SJSA1 (cell line): ENCODE measurements around the gene SMIM3. TPM values are rescaled to one million over a fixed set of nuclear protein-coding genes. Genes with fewer than 3 reads are reported as not detected.
"Not testable (repeated sequence)": the region's sequence is repeated elsewhere in the genome, so short reads cannot be mapped to it uniquely, and the experiment has no call there.

Experiments used
- DNase-seq, 2 experiments: peaks; one replicate each; pipeline ENCODE4 v3.0.0-alpha.2; 2015 to 2020; ENCODE audit warnings: low spot score in 2 of 2, low read depth in 1 of 2
- H3K27ac ChIP-seq: fragments of 250-450 bp; sonication (Bioruptor Pico); 2 replicates; pipeline ENCODE4 v1.5.1; 2020; ENCODE audit warnings: mild to moderate bottlenecking, moderate library complexity
- H3K27me3 ChIP-seq: fragments of 250-450 bp; sonication (Bioruptor Pico); replicated peaks from 2 replicates; pipeline ENCODE4 v1.5.1; 2020; ENCODE audit warnings: mild to moderate bottlenecking, moderate library complexity
- H3K36me3 ChIP-seq: fragments of 250-450 bp; sonication (Bioruptor Pico); 2 replicates; pipeline ENCODE4 v1.5.1; 2020; ENCODE audit warnings: mild to moderate bottlenecking
- H3K4me1 ChIP-seq: fragments of 250-450 bp; sonication (Bioruptor Pico); replicated peaks from 2 replicates; pipeline ENCODE4 v1.6.1; 2021; ENCODE audit warnings: mild to moderate bottlenecking
- H3K4me3 ChIP-seq: fragments of 250-450 bp; sonication (Bioruptor Pico); 2 replicates; pipeline ENCODE4 v1.5.1; 2020; ENCODE audit warnings: mild to moderate bottlenecking
- H3K9me3 ChIP-seq: fragments of 250-450 bp; sonication (Bioruptor Pico); replicated peaks from 2 replicates; pipeline ENCODE4 v1.5.1; 2020; ENCODE audit warnings: mild to moderate bottlenecking
- total RNA-seq: library from RNA; depleted of rRNA; stranded (reverse); fragments of >200 nt; shearing (Covaris generic); gene quantifications from 2 replicates; pipeline ENCODE4 v1.2.3, GENCODE V29; 2014

Gene SMIM3
- total RNA-seq, 1 experiment from 2014 or later = 9.7 TPM

- DNase-seq = no peak
- Histone ChIP-seq H3K4me1 (peaks cover 16% of the 10 kb centered on the region), H3K27ac (no peak overlapping the region)
These were observed 13.0 kb downstream of the SMIM3 start for GRCh38 chr5:150791536-150791935.

GRCh38 chr5:150793423-150793888 is 14.9 kb downstream of the SMIM3 start:
- H3K4me3 ChIP-seq, DNase-seq, H3K9me3 ChIP-seq, H3K36me3 ChIP-seq, H3K27ac ChIP-seq, H3K27me3 ChIP-seq: not testable (repeated sequence)
- H3K4me1 ChIP-seq = peaks cover 16% of the 10 kb centered on the region

More at GRCh38 chr5:150791536-150791935, 13.0 kb downstream of the SMIM3 start:
- no peaks in the 10 kb centered on the region for H3K9me3 ChIP-seq
- H3K36me3 ChIP-seq = no peaks in the 10 kb centered on the region
- no peaks in the 10 kb centered on the region for H3K27me3 ChIP-seq
- H3K4me3 ChIP-seq = no peak overlapping the region

GRCh38 chr5:150794927-150795326 is 16.4 kb downstream of the SMIM3 start:
- Histone ChIP-seq H3K9me3 (no peaks in the 10 kb centered on the region), H3K36me3 (no peaks in the 10 kb centered on the region), H3K4me1 (peaks cover 11% of the 10 kb centered on the region), H3K27me3 (no peaks in the 10 kb centered on the region), H3K27ac (no peak overlapping the region), H3K4me3 (no peak overlapping the region)
- no peak for DNase-seq

GRCh38 chr5:150797384-150797783 is 18.8 kb downstream of the SMIM3 start:
- Histone ChIP-seq H3K9me3 (no peaks in the 10 kb centered on the region), H3K27me3 (no peaks in the 10 kb centered on the region), H3K27ac (no peak overlapping the region), H3K36me3 (no peaks in the 10 kb centered on the region), H3K4me1 (peaks cover 7% of the 10 kb centered on the region; the same call in 1 of the 2 replicates), H3K4me3 (no peak overlapping the region)
- DNase-seq = no peak

- H3K36me3 ChIP-seq = no peaks in the 10 kb centered on the region
- peak in 1 of 2 experiments; percentile 90 for DNase-seq
- H3K4me3 ChIP-seq = peak overlapping the region; percentile 31
- no peaks in the 10 kb centered on the region for H3K9me3 ChIP-seq
- 0 out of 2 replicates have a peak, but pooled peaks cover 3% of the 10 kb centered on the region for H3K27me3 ChIP-seq
- no peak overlapping the region for H3K27ac ChIP-seq
- H3K4me1 ChIP-seq = peaks cover 7% of the 10 kb centered on the region; the same call in 1 of the 2 replicates
These were observed 22.8 kb downstream of the SMIM3 start for GRCh38 chr5:150801117-150801927.

- Histone ChIP-seq H3K4me1 (peaks cover 7% of the 10 kb centered on the region; the same call in 1 of the 2 replicates), H3K27me3 (0 out of 2 replicates have a peak, but pooled peaks cover 6% of the 10 kb centered on the region), H3K27ac (no peak overlapping the region), H3K36me3 (no peaks in the 10 kb centered on the region), H3K4me3 (no peak overlapping the region), H3K9me3 (no peaks in the 10 kb centered on the region)
- DNase-seq = no peak
These were observed 25.8 kb downstream of the SMIM3 start for GRCh38 chr5:150804388-150804787.

GRCh38 chr5:150809363-150809762 is 30.8 kb downstream of the SMIM3 start:
- Histone ChIP-seq H3K27ac (no peak overlapping the region), H3K36me3 (no peaks in the 10 kb centered on the region), H3K9me3 (no peaks in the 10 kb centered on the region), H3K4me3 (no peak overlapping the region), H3K4me1 (no peaks in the 10 kb centered on the region), H3K27me3 (peaks cover 6% of the 10 kb centered on the region; the same call in 1 of the 2 replicates)
- DNase-seq = no peak

GRCh38 chr5:150815010-150815409 is 36.5 kb downstream of the SMIM3 start:
- no peaks in the 10 kb centered on the region; the same call in 1 of the 2 replicates for H3K9me3 ChIP-seq
- no peak overlapping the region for H3K4me3 ChIP-seq

GRCh38 chr5:150816946-150817345 is 38.4 kb downstream of the SMIM3 start:
- Histone ChIP-seq H3K4me1 (no peaks in the 10 kb centered on the region), H3K36me3 (no peaks in the 10 kb centered on the region), H3K27ac (no peak overlapping the region), H3K27me3 (no peaks in the 10 kb centered on the region), H3K4me3 (no peak overlapping the region), H3K9me3 (no peaks in the 10 kb centered on the region; the same call in 1 of the 2 replicates)
- no peak for DNase-seq

More at GRCh38 chr5:150815010-150815409, 36.5 kb downstream of the SMIM3 start:
- no peak for DNase-seq
- no peak overlapping the region for H3K27ac ChIP-seq
- H3K36me3 ChIP-seq = no peaks in the 10 kb centered on the region
- no peaks in the 10 kb centered on the region; the same call in 1 of the 2 replicates for H3K27me3 ChIP-seq
- no peaks in the 10 kb centered on the region for H3K4me1 ChIP-seq

GRCh38 chr5:150829744-150830143 is 51.2 kb downstream of the SMIM3 start:
- H3K27me3 ChIP-seq = no peaks in the 10 kb centered on the region
- no peak overlapping the region for H3K27ac ChIP-seq
- H3K4me1 ChIP-seq = 0 out of 2 replicates have a peak, but pooled peaks cover 3% of the 10 kb centered on the region
- no peak for DNase-seq
- H3K36me3 ChIP-seq = no peaks in the 10 kb centered on the region
- H3K4me3 ChIP-seq = no peak overlapping the region
- no peaks in the 10 kb centered on the region for H3K9me3 ChIP-seq

- H3K4me3 ChIP-seq, H3K36me3 ChIP-seq, DNase-seq, H3K4me1 ChIP-seq, H3K27ac ChIP-seq, H3K9me3 ChIP-seq, H3K27me3 ChIP-seq: not testable (repeated sequence)
These were observed 53.3 kb downstream of the SMIM3 start for GRCh38 chr5:150831821-150832220.

GRCh38 chr5:150836064-150836463 is 57.5 kb downstream of the SMIM3 start:
- H3K4me3 ChIP-seq = no peak overlapping the region
- no peak overlapping the region for H3K27ac ChIP-seq
- no peaks in the 10 kb centered on the region for H3K27me3 ChIP-seq
- H3K9me3 ChIP-seq = no peaks in the 10 kb centered on the region
- no peak for DNase-seq
- no peaks in the 10 kb centered on the region for H3K4me1 ChIP-seq
- no peaks in the 10 kb centered on the region for H3K36me3 ChIP-seq

GRCh38 chr5:150836703-150837102 is 58.1 kb downstream of the SMIM3 start:
- H3K27me3 ChIP-seq = no peaks in the 10 kb centered on the region
- H3K9me3 ChIP-seq = no peaks in the 10 kb centered on the region
- no peaks in the 10 kb centered on the region for H3K36me3 ChIP-seq
- H3K27ac ChIP-seq = no peak overlapping the region
- no peak for DNase-seq
- H3K4me1 ChIP-seq = no peaks in the 10 kb centered on the region
- H3K4me3 ChIP-seq = no peak overlapping the region

- not testable (repeated sequence) for H3K4me3 ChIP-seq, H3K4me1 ChIP-seq, H3K27ac ChIP-seq, H3K36me3 ChIP-seq, H3K9me3 ChIP-seq, H3K27me3 ChIP-seq, DNase-seq
These were observed 66.8 kb downstream of the SMIM3 start for GRCh38 chr5:150845185-150845859.
